ENCODE data around the gene SLC35A4. TPM values are rescaled to one million over a fixed set of nuclear protein-coding genes. Genes with fewer than 3 reads are reported as not detected.

Gene SLC35A4
- total RNA-seq, 1 donor from 2014 or later, result 73.1 TPM

DNA sequence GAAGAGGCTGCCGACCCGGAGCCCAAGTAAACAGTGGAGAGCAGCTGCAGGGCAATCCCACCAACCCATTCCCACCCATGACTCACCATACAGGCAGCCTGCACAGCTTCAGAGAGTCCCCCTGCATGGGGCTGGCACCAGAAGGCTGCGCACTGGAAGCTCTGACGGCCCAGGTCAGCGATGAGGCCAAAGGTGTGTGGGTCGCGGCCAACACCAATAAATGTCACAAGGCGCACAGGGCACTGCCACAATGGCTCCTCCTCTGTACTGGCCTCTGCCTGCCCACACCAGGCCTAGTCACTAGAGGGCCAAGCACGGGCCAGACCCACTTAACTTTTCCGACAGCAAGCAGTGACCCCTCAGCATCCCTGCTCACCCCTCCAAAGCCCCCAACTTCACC lies 4.4 kb upstream of the SLC35A4 start:
- DNase-seq, result no peak
- peaks cover 21% of the 10 kb centered on the region for H3K36me3 ChIP-seq
- peaks cover 63% of the 10 kb centered on the region for H3K4me1 ChIP-seq
- no peaks in the 10 kb centered on the region for H3K9me3 ChIP-seq (replicated peaks)
- intact Hi-C loops (cut with micrococcal nuclease), result no loop called here
- no peaks in the 10 kb centered on the region for H3K27me3 ChIP-seq (ENCODE audit: low read depth)
- no peak overlapping the region for H3K4me3 ChIP-seq
- H3K27ac ChIP-seq (replicated peaks), result no peak overlapping the region
- TF ChIP-seq, protein P1, sequence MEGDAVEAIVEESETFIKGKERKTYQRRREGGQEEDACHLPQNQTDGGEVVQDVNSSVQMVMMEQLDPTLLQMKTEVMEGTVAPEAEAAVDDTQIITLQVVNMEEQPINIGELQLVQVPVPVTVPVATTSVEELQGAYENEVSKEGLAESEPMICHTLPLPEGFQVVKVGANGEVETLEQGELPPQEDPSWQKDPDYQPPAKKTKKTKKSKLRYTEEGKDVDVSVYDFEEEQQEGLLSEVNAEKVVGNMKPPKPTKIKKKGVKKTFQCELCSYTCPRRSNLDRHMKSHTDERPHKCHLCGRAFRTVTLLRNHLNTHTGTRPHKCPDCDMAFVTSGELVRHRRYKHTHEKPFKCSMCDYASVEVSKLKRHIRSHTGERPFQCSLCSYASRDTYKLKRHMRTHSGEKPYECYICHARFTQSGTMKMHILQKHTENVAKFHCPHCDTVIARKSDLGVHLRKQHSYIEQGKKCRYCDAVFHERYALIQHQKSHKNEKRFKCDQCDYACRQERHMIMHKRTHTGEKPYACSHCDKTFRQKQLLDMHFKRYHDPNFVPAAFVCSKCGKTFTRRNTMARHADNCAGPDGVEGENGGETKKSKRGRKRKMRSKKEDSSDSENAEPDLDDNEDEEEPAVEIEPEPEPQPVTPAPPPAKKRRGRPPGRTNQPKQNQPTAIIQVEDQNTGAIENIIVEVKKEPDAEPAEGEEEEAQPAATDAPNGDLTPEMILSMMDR (IDR thresholded peaks at IDR 0.05; ENCODE audit: borderline replicate concordance), result no peak

DNA sequence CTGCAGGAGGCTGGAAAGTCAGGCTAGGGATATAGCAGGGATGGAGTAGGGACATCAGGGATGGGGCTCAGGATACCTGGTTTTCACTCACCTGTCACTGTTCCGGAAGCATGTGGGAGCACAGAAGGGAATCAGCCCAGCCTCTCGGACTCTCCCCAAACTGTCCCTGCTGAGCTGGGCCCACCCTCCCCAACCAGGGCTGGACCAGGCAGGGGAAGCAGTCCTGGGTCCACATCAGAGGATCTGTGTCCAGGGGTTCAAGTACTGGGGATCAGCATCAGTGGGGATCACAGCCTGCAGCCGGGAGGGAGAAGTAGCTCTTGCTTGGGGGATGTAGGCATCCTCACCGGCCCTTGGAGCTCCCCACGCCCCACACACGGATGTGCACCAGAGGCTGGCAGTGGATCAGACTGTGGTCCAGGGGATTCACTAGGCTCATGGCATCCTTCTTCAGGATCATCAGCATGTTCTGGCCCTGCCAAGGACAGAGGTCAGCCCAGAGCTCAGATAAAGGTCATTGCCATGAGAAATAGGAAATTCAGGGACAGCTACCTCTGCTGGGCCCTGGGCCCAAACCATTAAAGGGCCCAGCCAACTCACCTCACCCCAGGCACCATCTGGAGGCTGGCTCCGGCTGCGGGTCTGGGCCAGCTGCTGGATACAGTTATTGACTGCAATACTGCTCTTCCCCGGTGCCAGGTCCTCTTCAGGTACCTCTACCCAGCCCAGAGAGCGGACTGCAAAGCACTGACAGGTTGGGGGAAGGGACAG lies 2.7 kb upstream of the SLC35A4 start:
- peaks cover 27% of the 10 kb centered on the region for H3K36me3 ChIP-seq
- H3K9me3 ChIP-seq (replicated peaks), result no peaks in the 10 kb centered on the region
- intact Hi-C loops (cut with micrococcal nuclease), result no loop called here
- H3K4me1 ChIP-seq, result peaks cover 63% of the 10 kb centered on the region
- TF ChIP-seq, protein P1 (IDR thresholded peaks at IDR 0.05; ENCODE audit: borderline replicate concordance), result no peak
- H3K27ac ChIP-seq (replicated peaks), result no peak overlapping the region
- no peaks in the 10 kb centered on the region for H3K27me3 ChIP-seq (ENCODE audit: low read depth)
- DNase-seq, result no peak
- H3K4me3 ChIP-seq, result no peak overlapping the region

DNA sequence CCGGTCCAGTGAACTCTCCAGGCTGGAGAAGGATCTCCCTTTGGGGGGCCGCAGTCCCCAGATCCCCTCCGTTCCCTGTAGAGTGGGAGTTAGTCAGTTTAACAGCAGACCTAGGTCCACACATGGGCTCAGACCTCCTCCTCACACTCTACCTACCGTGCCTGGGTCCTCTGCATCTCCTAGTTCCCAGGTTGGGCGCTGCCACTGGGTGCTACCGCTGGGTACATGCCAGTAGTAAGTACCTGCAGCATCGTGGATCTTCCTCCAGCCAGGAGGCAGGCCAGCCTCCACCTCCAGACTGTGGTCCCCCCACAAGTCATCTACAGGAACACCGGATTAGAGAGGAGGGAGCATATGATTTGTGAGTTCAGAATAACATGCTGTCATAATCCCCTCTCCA lies 1.0 kb upstream of the SLC35A4 start:
- Histone ChIP-seq H3K4me3 (peak overlapping the region; percentile 84), H3K36me3 (peaks cover 44% of the 10 kb centered on the region), H3K27ac (replicated peaks) (peak overlapping the region; percentile 98), H3K9me3 (replicated peaks) (no peaks in the 10 kb centered on the region), H3K27me3 (ENCODE audit: low read depth) (no peaks in the 10 kb centered on the region), H3K4me1 (peaks cover 68% of the 10 kb centered on the region)
- no peak for DNase-seq
- intact Hi-C loops (cut with micrococcal nuclease), result no loop called here
- TF ChIP-seq, protein P1 (IDR thresholded peaks at IDR 0.05; ENCODE audit: borderline replicate concordance), result no peak

DNA sequence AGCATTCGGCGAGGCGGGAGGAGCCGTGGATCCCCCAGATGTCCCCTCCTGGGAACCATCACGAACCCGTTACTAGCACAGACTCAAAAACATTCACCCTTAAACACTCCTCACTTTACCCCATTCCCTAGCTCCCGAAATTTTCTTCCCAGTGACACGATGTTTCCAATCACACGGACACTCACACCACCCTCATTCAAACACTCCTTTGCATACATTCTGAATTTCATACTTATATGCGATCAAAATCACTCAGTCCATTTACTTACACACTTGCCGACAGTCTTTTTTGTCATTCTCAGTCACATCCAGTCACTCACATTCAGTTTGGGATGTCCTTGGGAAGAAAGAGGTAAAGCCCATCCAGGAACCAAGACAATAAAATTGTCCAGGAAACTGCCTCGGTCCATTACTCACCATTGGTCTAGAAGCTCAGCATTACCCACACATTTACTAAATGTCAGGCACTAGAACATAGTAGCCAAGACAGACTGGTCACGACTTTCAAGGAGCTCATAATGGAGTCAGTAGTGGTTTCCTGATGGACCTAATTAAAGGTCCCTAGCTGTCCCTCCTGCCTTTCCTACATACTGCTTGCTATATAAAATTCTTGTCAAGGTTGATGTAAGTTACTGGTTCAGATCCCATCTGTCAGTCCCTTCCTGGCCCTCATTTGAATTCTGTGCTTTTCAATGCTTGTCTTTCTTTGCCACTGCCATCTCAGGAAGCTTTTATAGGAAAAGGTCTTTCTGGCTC lies 574 bp downstream of the SLC35A4 start:
- no peak for DNase-seq
- Histone ChIP-seq H3K4me1 (peaks cover 84% of the 10 kb centered on the region), H3K36me3 (peaks cover 42% of the 10 kb centered on the region), H3K9me3 (replicated peaks) (no peaks in the 10 kb centered on the region), H3K27ac (replicated peaks) (peak overlapping the region; percentile 98), H3K27me3 (ENCODE audit: low read depth) (no peaks in the 10 kb centered on the region), H3K4me3 (peak overlapping the region; percentile 84)
- intact Hi-C loops (cut with micrococcal nuclease), result no loop called here
- TF ChIP-seq, protein P1 (IDR thresholded peaks at IDR 0.05; ENCODE audit: borderline replicate concordance), result no peak

DNA sequence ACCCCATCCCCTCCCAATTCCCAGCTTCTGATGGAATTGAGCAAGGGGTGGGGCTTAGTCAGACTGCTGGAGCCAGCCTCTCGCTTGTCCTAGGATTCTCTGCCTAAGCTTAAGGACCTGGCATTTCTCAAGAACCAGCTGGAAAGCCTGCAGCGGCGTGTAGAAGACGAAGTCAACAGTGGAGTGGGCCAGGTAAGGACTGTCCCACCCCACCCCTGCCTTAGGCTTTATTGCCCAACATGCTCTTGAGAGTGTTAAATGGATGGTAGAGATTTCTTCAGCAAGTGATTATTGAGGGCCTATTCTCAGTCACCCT lies 1.1 kb downstream of the SLC35A4 start:
- peaks cover 36% of the 10 kb centered on the region for H3K36me3 ChIP-seq
- peak overlapping the region; percentile 98 for H3K27ac ChIP-seq (replicated peaks)
- H3K4me3 ChIP-seq, result peak overlapping the region; percentile 84
- H3K9me3 ChIP-seq (replicated peaks), result no peaks in the 10 kb centered on the region
- TF ChIP-seq, protein P1 (IDR thresholded peaks at IDR 0.05; ENCODE audit: borderline replicate concordance), result no peak
- DNase-seq, result no peak
- no peaks in the 10 kb centered on the region for H3K27me3 ChIP-seq (ENCODE audit: low read depth)
- H3K4me1 ChIP-seq, result peaks cover 90% of the 10 kb centered on the region
- intact Hi-C loops (cut with micrococcal nuclease), result no loop called here

Data from left ventricle myocardium inferior (tissue), 1 donor.